WTC11 (cell line): Measurements from ENCODE around the gene ANO7. TPM values are rescaled to one million over a fixed set of nuclear protein-coding genes. Genes with fewer than 3 reads are reported as not detected.

Experiments
- ATAC-seq: fragments of 200-7000 bp; cut with Tn5 transposase; 2 replicates; pipeline ENCODE4 v1.10.0; 2021; ENCODE audit warnings: mild to moderate bottlenecking, moderate library complexity
- CTCF ChIA-PET: fragments of 300-600 bp; sonication (Branson Sonifier 250); formaldehyde crosslinking; loops from one replicate; lab custom pipeline; 2021; ENCODE audit warnings: antibody characterized with exemption; lab: Charles Lee
- POLR2A ChIA-PET: fragments of 350-600 bp; sonication (Branson Sonifier 250); formaldehyde crosslinking; loops from one replicate; lab custom pipeline; 2021; ENCODE audit warnings: antibody characterized with exemption; lab: Charles Lee
- DNase-seq: peaks from one replicate; pipeline ENCODE4 v3.0.0; 2021; ENCODE audit warnings: low spot score
- H3K27ac Mint-ChIP-seq: 2 replicates; pipeline ENCODE4 v1.8.0; 2021; ENCODE audit warnings: mixed read lengths
- H3K27me3 Mint-ChIP-seq: 2 replicates; pipeline ENCODE4 v1.8.0; 2021; ENCODE audit warnings: low read depth, mild to moderate bottlenecking, moderate library complexity, mixed read lengths
- H3K36me3 Mint-ChIP-seq: 2 replicates; pipeline ENCODE4 v1.8.0; 2021; ENCODE audit warnings: mixed read lengths
- H3K4me1 Mint-ChIP-seq: 2 replicates; pipeline ENCODE4 v1.8.0; 2022; ENCODE audit warnings: mixed read lengths
- H3K4me3 Mint-ChIP-seq: 2 replicates; pipeline ENCODE4 v1.8.0; 2021; ENCODE audit warnings: mild to moderate bottlenecking, moderate library complexity, mixed read lengths
- H3K9me3 Mint-ChIP-seq: 2 replicates; pipeline ENCODE4 v1.8.0; 2021; ENCODE audit warnings: mixed read lengths
- ATF1 ChIP-seq: sonication (generic); formaldehyde crosslinking; IDR thresholded peaks from 2 replicates; pipeline ENCODE4 v1.8.1; 2023; ENCODE audit warnings: mild to moderate bottlenecking, moderate library complexity, missing genetic modification reagents
- EMX1 ChIP-seq: fragments of 250-450 bp; sonication (Bioruptor Pico); IDR thresholded peaks from 2 replicates; pipeline ENCODE4 v1.8.0; 2021; ENCODE audit warnings: mild to moderate bottlenecking
- FOXJ3 ChIP-seq: sonication (generic); formaldehyde crosslinking; IDR thresholded peaks from 2 replicates; pipeline ENCODE4 v1.9.0; 2021; ENCODE audit warnings: missing genetic modification reagents, mild to moderate bottlenecking, borderline replicate concordance
- HMGA2 ChIP-seq: fragments of 250-450 bp; sonication (Bioruptor Pico); IDR thresholded peaks from 2 replicates; pipeline ENCODE4 v1.4.0; 2021; ENCODE audit warnings: mild to moderate bottlenecking, moderate library complexity
- JAZF1 ChIP-seq: fragments of 250-450 bp; sonication (Bioruptor Pico); IDR thresholded peaks from 2 replicates; pipeline ENCODE4 v1.9.0; 2021; ENCODE audit warnings: moderate library complexity, mild to moderate bottlenecking, inconsistent platforms
- MXD4 ChIP-seq: fragments of 250-450 bp; sonication (Bioruptor Pico); IDR thresholded peaks from 2 replicates; pipeline ENCODE4 v1.8.0; 2021; ENCODE audit warnings: mild to moderate bottlenecking, moderate library complexity, borderline replicate concordance
- NFYB ChIP-seq: sonication (generic); formaldehyde crosslinking; conservative IDR thresholded peaks from 2 replicates; pipeline ENCODE4 v1.8.0; 2022; ENCODE audit warnings: low read depth, missing genetic modification reagents
- SMAD4 ChIP-seq: sonication (generic); formaldehyde crosslinking; IDR thresholded peaks from 2 replicates; pipeline ENCODE4 v1.8.0; 2022; ENCODE audit warnings: mild to moderate bottlenecking, missing genetic modification reagents
- ZBTB21 ChIP-seq: sonication (generic); formaldehyde crosslinking; IDR thresholded peaks from 2 replicates; pipeline ENCODE4 v1.8.1; 2023; ENCODE audit warnings: mild to moderate bottlenecking, missing genetic modification reagents, borderline replicate concordance
- ZNF138 ChIP-seq: sonication (generic); formaldehyde crosslinking; conservative IDR thresholded peaks from 2 replicates; pipeline ENCODE4 v1.8.1; 2022; ENCODE audit warnings: mild to moderate bottlenecking, moderate library complexity, missing genetic modification reagents
- ZNF232 ChIP-seq: sonication (generic); formaldehyde crosslinking; IDR thresholded peaks from 2 replicates; pipeline ENCODE4 v1.8.0; 2022; ENCODE audit warnings: mild to moderate bottlenecking, missing genetic modification reagents
- ZNF263 ChIP-seq: sonication (generic); formaldehyde crosslinking; IDR thresholded peaks from 2 replicates; pipeline ENCODE4 v1.8.1; 2022; ENCODE audit warnings: low read depth, mild to moderate bottlenecking, moderate library complexity, missing genetic modification reagents
- total RNA-seq: library from RNA; stranded (reverse); gene quantifications from 3 replicates; pipeline ENCODE4 v1.2.3, GENCODE V29; 2021
- TF ChIP-seq, protein P1 (sequence below): sonication (generic); formaldehyde crosslinking; IDR thresholded peaks from 2 replicates; pipeline ENCODE4 v1.8.1; 2022; ENCODE audit warnings: mild to moderate bottlenecking, moderate library complexity, missing genetic modification reagents
- TF ChIP-seq, protein P2 (sequence below): sonication (generic); formaldehyde crosslinking; IDR thresholded peaks from 2 replicates; pipeline ENCODE4 v1.8.0; 2023; ENCODE audit warnings: missing genetic modification reagents
- TF ChIP-seq, protein P3 (sequence below): sonication (generic); formaldehyde crosslinking; IDR thresholded peaks from 2 replicates; pipeline ENCODE4 v1.8.0; 2022; ENCODE audit warnings: mild to moderate bottlenecking, missing genetic modification reagents
- TF ChIP-seq, protein P4 (sequence below): sonication (generic); formaldehyde crosslinking; IDR thresholded peaks from 2 replicates; pipeline ENCODE4 v1.8.1; 2022; ENCODE audit warnings: missing genetic modification reagents, borderline replicate concordance
- TF ChIP-seq, protein P5 (sequence below): fragments of 200-600 bp; IDR thresholded peaks from 2 replicates; pipeline ENCODE4 v1.8.0; 2022; ENCODE audit warnings: antibody characterized with exemption
- TF ChIP-seq, protein P6 (sequence below): sonication (generic); formaldehyde crosslinking; IDR thresholded peaks from 2 replicates; pipeline ENCODE4 v1.8.0; 2022; ENCODE audit warnings: missing genetic modification reagents

ANO7 gene
- total RNA-seq, 1 experiment from 2014 or later, result 8.0 TPM

DNA sequence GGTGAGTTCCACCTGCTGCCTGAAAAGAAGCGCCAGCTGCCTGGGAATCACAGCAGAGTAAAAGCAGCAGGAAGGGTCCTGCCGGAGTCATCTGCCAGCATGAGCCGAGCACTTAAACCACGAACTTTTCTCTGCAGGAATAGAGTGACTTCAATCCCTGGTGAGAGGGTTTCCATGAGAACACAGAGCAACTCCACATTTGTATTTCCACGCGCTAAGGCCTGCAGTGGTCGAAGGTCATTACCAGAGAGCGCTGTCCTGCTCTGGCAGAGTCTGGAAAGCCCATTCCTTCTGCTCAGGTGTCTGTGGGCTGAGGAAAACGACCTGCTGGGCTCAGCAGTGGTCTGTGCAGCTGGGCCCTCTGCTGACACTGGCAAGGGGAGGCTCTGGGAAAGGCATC lies 45.9 kb upstream of the ANO7 start:
- H3K4me3 Mint-ChIP-seq, result no peak overlapping the region
- DNase-seq, result no peak
- no peak for TF ChIP-seq ZNF263
- TF ChIP-seq, protein P1, sequence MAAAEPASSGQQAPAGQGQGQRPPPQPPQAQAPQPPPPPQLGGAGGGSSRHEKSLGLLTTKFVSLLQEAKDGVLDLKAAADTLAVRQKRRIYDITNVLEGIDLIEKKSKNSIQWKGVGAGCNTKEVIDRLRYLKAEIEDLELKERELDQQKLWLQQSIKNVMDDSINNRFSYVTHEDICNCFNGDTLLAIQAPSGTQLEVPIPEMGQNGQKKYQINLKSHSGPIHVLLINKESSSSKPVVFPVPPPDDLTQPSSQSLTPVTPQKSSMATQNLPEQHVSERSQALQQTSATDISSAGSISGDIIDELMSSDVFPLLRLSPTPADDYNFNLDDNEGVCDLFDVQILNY (CRISPR knock-in tag), result no peak
- no peak for TF ChIP-seq NFYB (CRISPR knock-in tag)
- no peak for TF ChIP-seq FOXJ3 (CRISPR knock-in tag)
- TF ChIP-seq, protein P2, sequence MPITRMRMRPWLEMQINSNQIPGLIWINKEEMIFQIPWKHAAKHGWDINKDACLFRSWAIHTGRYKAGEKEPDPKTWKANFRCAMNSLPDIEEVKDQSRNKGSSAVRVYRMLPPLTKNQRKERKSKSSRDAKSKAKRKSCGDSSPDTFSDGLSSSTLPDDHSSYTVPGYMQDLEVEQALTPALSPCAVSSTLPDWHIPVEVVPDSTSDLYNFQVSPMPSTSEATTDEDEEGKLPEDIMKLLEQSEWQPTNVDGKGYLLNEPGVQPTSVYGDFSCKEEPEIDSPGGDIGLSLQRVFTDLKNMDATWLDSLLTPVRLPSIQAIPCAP, result no peak
- no peak for TF ChIP-seq JAZF1
- TF ChIP-seq, protein P3, sequence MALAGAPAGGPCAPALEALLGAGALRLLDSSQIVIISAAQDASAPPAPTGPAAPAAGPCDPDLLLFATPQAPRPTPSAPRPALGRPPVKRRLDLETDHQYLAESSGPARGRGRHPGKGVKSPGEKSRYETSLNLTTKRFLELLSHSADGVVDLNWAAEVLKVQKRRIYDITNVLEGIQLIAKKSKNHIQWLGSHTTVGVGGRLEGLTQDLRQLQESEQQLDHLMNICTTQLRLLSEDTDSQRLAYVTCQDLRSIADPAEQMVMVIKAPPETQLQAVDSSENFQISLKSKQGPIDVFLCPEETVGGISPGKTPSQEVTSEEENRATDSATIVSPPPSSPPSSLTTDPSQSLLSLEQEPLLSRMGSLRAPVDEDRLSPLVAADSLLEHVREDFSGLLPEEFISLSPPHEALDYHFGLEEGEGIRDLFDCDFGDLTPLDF, result no peak
- TF ChIP-seq ATF1, result no peak
- no peak for TF ChIP-seq EMX1 (CRISPR knock-in tag)
- TF ChIP-seq, protein P4, sequence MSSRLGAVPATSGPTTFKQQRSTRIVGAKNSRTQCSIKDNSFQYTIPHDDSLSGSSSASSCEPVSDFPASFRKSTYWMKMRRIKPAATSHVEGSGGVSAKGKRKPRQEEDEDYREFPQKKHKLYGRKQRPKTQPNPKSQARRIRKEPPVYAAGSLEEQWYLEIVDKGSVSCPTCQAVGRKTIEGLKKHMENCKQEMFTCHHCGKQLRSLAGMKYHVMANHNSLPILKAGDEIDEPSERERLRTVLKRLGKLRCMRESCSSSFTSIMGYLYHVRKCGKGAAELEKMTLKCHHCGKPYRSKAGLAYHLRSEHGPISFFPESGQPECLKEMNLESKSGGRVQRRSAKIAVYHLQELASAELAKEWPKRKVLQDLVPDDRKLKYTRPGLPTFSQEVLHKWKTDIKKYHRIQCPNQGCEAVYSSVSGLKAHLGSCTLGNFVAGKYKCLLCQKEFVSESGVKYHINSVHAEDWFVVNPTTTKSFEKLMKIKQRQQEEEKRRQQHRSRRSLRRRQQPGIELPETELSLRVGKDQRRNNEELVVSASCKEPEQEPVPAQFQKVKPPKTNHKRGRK (CRISPR knock-in tag), result no peak
- TF ChIP-seq, protein P5, sequence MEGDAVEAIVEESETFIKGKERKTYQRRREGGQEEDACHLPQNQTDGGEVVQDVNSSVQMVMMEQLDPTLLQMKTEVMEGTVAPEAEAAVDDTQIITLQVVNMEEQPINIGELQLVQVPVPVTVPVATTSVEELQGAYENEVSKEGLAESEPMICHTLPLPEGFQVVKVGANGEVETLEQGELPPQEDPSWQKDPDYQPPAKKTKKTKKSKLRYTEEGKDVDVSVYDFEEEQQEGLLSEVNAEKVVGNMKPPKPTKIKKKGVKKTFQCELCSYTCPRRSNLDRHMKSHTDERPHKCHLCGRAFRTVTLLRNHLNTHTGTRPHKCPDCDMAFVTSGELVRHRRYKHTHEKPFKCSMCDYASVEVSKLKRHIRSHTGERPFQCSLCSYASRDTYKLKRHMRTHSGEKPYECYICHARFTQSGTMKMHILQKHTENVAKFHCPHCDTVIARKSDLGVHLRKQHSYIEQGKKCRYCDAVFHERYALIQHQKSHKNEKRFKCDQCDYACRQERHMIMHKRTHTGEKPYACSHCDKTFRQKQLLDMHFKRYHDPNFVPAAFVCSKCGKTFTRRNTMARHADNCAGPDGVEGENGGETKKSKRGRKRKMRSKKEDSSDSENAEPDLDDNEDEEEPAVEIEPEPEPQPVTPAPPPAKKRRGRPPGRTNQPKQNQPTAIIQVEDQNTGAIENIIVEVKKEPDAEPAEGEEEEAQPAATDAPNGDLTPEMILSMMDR, result no peak
- no peak for TF ChIP-seq ZNF232 (CRISPR knock-in tag)
- no peak for TF ChIP-seq SMAD4
- TF ChIP-seq HMGA2 (CRISPR knock-in tag), result no peak
- no peak for TF ChIP-seq ZNF138 (CRISPR knock-in tag)
- no peak for TF ChIP-seq ZBTB21 (CRISPR knock-in tag)
- TF ChIP-seq, all 79 proteins: peak for 0
- ATAC-seq, result no peak
- ChIA-PET CTCF (no interaction called here), POLR2A (no interaction called here)
- Mint-ChIP-seq H3K36me3 (peaks cover 20% of the 10 kb centered on the region), H3K9me3 (no peaks in the 10 kb centered on the region), H3K4me1 (no peaks in the 10 kb centered on the region; the same call in 1 of the 2 replicates), H3K27me3 (no peaks in the 10 kb centered on the region), H3K27ac (no peak overlapping the region)

DNA sequence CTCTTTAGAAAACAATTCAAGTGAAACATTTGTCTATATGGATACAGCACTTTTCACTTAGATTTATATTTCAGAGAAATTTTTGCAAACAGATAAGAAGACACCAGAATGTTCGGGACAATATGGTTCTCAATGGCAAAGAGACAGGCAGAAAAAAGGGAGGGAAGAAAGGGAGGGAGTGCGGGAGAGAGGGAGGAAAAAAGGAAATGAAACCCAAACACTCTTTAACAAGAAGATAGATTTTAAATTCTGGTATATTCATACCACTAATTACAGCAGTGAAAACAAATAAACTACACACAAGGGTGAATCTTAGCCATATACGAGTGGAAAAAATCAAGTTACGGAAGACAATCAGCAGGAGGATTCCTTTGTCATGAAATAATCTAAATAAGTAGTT lies 42.2 kb upstream of the ANO7 start:
- H3K4me3 Mint-ChIP-seq, result no peak overlapping the region
- no peaks in the 10 kb centered on the region for H3K9me3 Mint-ChIP-seq
- H3K4me1 Mint-ChIP-seq, result peaks cover 15% of the 10 kb centered on the region
- ChIA-PET CTCF (interaction anchor here (0.7 kb wide), 1 partner anchor 68 kb away, joined by 3 read pairs; no protein-coding TSS in a partner anchor), POLR2A (no interaction called here)
- DNase-seq (no peak), ATAC-seq (no peak)
- H3K36me3 Mint-ChIP-seq, result peaks cover 6% of the 10 kb centered on the region
- no peaks in the 10 kb centered on the region for H3K27me3 Mint-ChIP-seq
- no peak overlapping the region for H3K27ac Mint-ChIP-seq
- TF ChIP-seq FOXJ3 (CRISPR knock-in tag) (no peak), MXD4 (CRISPR knock-in tag) (no peak), NFYB (CRISPR knock-in tag) (no peak), ZNF232 (CRISPR knock-in tag) (no peak)
- TF ChIP-seq, protein P6, sequence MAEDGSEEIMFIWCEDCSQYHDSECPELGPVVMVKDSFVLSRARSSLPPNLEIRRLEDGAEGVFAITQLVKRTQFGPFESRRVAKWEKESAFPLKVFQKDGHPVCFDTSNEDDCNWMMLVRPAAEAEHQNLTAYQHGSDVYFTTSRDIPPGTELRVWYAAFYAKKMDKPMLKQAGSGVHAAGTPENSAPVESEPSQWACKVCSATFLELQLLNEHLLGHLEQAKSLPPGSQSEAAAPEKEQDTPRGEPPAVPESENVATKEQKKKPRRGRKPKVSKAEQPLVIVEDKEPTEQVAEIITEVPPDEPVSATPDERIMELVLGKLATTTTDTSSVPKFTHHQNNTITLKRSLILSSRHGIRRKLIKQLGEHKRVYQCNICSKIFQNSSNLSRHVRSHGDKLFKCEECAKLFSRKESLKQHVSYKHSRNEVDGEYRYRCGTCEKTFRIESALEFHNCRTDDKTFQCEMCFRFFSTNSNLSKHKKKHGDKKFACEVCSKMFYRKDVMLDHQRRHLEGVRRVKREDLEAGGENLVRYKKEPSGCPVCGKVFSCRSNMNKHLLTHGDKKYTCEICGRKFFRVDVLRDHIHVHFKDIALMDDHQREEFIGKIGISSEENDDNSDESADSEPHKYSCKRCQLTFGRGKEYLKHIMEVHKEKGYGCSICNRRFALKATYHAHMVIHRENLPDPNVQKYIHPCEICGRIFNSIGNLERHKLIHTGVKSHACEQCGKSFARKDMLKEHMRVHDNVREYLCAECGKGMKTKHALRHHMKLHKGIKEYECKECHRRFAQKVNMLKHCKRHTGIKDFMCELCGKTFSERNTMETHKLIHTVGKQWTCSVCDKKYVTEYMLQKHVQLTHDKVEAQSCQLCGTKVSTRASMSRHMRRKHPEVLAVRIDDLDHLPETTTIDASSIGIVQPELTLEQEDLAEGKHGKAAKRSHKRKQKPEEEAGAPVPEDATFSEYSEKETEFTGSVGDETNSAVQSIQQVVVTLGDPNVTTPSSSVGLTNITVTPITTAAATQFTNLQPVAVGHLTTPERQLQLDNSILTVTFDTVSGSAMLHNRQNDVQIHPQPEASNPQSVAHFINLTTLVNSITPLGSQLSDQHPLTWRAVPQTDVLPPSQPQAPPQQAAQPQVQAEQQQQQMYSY, result no peak
